H1 (cell line): ENCODE measurements around the gene NFIA. TPM values are rescaled to one million over a fixed set of nuclear protein-coding genes. Genes with fewer than 3 reads are reported as not detected.

Source experiments
- CTCF ChIA-PET: fragments of 300-600 bp; sonication (Branson Sonifier 250); formaldehyde crosslinking; loops from one replicate; lab custom pipeline; 2021; ENCODE audit not compliant: partially characterized antibody; lab: Charles Lee
- POLR2A ChIA-PET: fragments of 300-600 bp; sonication (Branson Sonifier 250); formaldehyde crosslinking; loops from one replicate; lab custom pipeline; 2021; ENCODE audit warnings: inconsistent platforms; ENCODE audit not compliant: partially characterized antibody; lab: Charles Lee
- DNase-seq, 2 experiments: peaks; one replicate each; pipeline versions ENCODE4 v3.0.0 to v3.0.0-alpha.2; 2010 to 2022; ENCODE audit warnings: low spot score in 2 of 2, low read depth in 1 of 2, mixed read lengths in 1 of 2
- FAIRE-seq: peaks from 2 replicates; lab custom pipeline; 2011; peaks lifted over from hg19 to GRCh38; lab: Jason Lieb, UNC
- H2AFZ ChIP-seq: 2 replicates; pipeline ENCODE4 v1.8.1; 2012; ENCODE audit warnings: low read length, inconsistent platforms
- H2AK5ac ChIP-seq: 2 replicates; pipeline ENCODE4 v1.6.1; 2013; ENCODE audit warnings: low read depth, low read length
- H2BK120ac ChIP-seq: replicated peaks from 2 replicates; pipeline ENCODE3; 2013; ENCODE audit warnings: low read depth, low read length, inconsistent platforms
- H2BK12ac ChIP-seq: 2 replicates; pipeline ENCODE4 v1.6.1; 2013; ENCODE audit warnings: low read depth, low read length
- H2BK15ac ChIP-seq: 2 replicates; pipeline ENCODE4 v1.6.1; 2013; ENCODE audit warnings: low read length
- H2BK20ac ChIP-seq: 2 replicates; pipeline ENCODE4 v1.6.1; 2013; ENCODE audit warnings: low read length
- H2BK5ac ChIP-seq: 2 replicates; pipeline ENCODE4 v1.6.1; 2013; ENCODE audit warnings: low read depth, low read length
- H3K14ac ChIP-seq: 2 replicates; pipeline ENCODE4 v1.6.1; 2013; ENCODE audit warnings: inconsistent platforms; ENCODE audit not compliant: insufficient read length
- H3K18ac ChIP-seq: 2 replicates; pipeline ENCODE4 v1.6.1; 2013; ENCODE audit warnings: low read length; ENCODE audit errors: extremely low read depth
- H3K23ac ChIP-seq: 2 replicates; pipeline ENCODE4 v1.6.1; 2013; ENCODE audit warnings: inconsistent platforms; ENCODE audit not compliant: insufficient read length
- H3K23me2 ChIP-seq: 2 replicates; pipeline ENCODE4 v1.6.1; 2013; ENCODE audit warnings: low read depth, low read length
- H3K27ac ChIP-seq: 2 replicates; pipeline ENCODE4 v1.6.1; 2011; ENCODE audit warnings: low read depth, low read length, inconsistent platforms
- H3K27me3 ChIP-seq, 4 experiments: replicated peaks in 1 of 4; 1 replicate in 1 of 4; 2 replicates in 3 of 4; pipeline versions ENCODE4 v1.6.1 to v1.8.1; 2011 to 2013; ENCODE audit warnings: low read length in 3 of 4, mild to moderate bottlenecking in 3 of 4, inconsistent platforms in 2 of 4, mixed read lengths in 2 of 4, moderate library complexity in 1 of 4; ENCODE audit not compliant: control insufficient read depth in 3 of 4, insufficient read depth in 3 of 4; ENCODE audit errors: extremely low read depth in 1 of 4
- H3K36me3 ChIP-seq, 4 experiments: 2 replicates each; pipeline versions ENCODE4 v1.6.1 to v1.8.1; 2011 to 2013; ENCODE audit warnings: mild to moderate bottlenecking in 4 of 4, low read length in 3 of 4, moderate library complexity in 2 of 4, control low read depth in 1 of 4, inconsistent platforms in 1 of 4; ENCODE audit not compliant: insufficient read depth in 4 of 4, control insufficient read depth in 2 of 4
- H3K4ac ChIP-seq: replicated peaks from 2 replicates; pipeline ENCODE3; 2013; ENCODE audit warnings: low read length, low read depth, mixed read lengths, inconsistent platforms; ENCODE audit not compliant: insufficient read length
- H3K4me1 ChIP-seq, 4 experiments: replicated peaks in 1 of 4; 1 replicate in 1 of 4; 2 replicates in 3 of 4; pipeline versions ENCODE4 v1.6.1 to v1.8.1; 2011 to 2013; ENCODE audit warnings: low read length in 3 of 4, inconsistent platforms in 2 of 4, mixed read lengths in 1 of 4; ENCODE audit not compliant: insufficient read depth in 4 of 4, control insufficient read depth in 3 of 4
- H3K4me2 ChIP-seq, 2 experiments: 2 replicates each; pipeline versions ENCODE4 v1.6.1 to v1.8.1; 2011 to 2013; ENCODE audit warnings: low read depth in 2 of 2, low read length in 2 of 2, control low read depth in 1 of 2, inconsistent platforms in 1 of 2, mild to moderate bottlenecking in 1 of 2; ENCODE audit not compliant: insufficient read depth in 1 of 2
- H3K4me3 ChIP-seq, 4 experiments: fragments of 200-600, 300-600 bp in 1 of 4; sonication (generic), shearing (Covaris generic), sonication (Bioruptor Twin) in 1 of 4; 2 replicates each; pipeline versions ENCODE4 v1.5.1 to v1.8.1; 2011 to 2016; ENCODE audit warnings: low read length in 4 of 4, low read depth in 3 of 4, control low read depth in 2 of 4, inconsistent platforms in 2 of 4, mild to moderate bottlenecking in 2 of 4, mixed read lengths in 1 of 4, moderate library complexity in 1 of 4; ENCODE audit not compliant: insufficient read depth in 2 of 4; ENCODE audit errors: extremely low read depth in 1 of 4
- H3K56ac ChIP-seq: replicated peaks from 2 replicates; pipeline ENCODE3; 2013; ENCODE audit warnings: low read depth, mild to moderate bottlenecking, mixed read lengths, low read length, inconsistent platforms; ENCODE audit not compliant: insufficient read length
- H3K79me1 ChIP-seq: 2 replicates; pipeline ENCODE4 v1.6.1; 2013; ENCODE audit warnings: low read depth, low read length, control low read depth
- H3K79me2 ChIP-seq, 2 experiments: 2 replicates each; pipeline versions ENCODE4 v1.6.1 to v1.8.1; 2012 to 2013; ENCODE audit warnings: low read length in 2 of 2, mild to moderate bottlenecking in 2 of 2, inconsistent platforms in 1 of 2; ENCODE audit not compliant: insufficient read depth in 2 of 2, control insufficient read depth in 1 of 2
- H3K9ac ChIP-seq, 4 experiments: replicated peaks in 1 of 4; 1 replicate in 1 of 4; 2 replicates in 3 of 4; pipeline versions ENCODE4 v1.6.1 to v1.8.1; 2011 to 2013; ENCODE audit warnings: low read depth in 3 of 4, low read length in 3 of 4, control low read depth in 2 of 4, mild to moderate bottlenecking in 2 of 4, moderate library complexity in 2 of 4, inconsistent platforms in 1 of 4; ENCODE audit errors: extremely low read depth in 1 of 4
- H3K9me3 ChIP-seq, 2 experiments: 2 replicates each; pipeline versions ENCODE4 v1.6.1 to v1.8.1; 2012 to 2013; ENCODE audit warnings: mild to moderate bottlenecking in 2 of 2, moderate library complexity in 2 of 2, control low read depth in 1 of 2, inconsistent platforms in 1 of 2, low read depth in 1 of 2, low read length in 1 of 2, mixed read lengths in 1 of 2; ENCODE audit not compliant: insufficient read depth in 2 of 2
- H4K20me1 ChIP-seq, 2 experiments: replicated peaks in 1 of 2; 2 replicates each; pipeline versions ENCODE3 to v1.8.1; 2011 to 2013; ENCODE audit warnings: inconsistent platforms in 2 of 2, low read length in 2 of 2, mild to moderate bottlenecking in 1 of 2; ENCODE audit not compliant: insufficient read depth in 2 of 2, control insufficient read depth in 1 of 2
- H4K5ac ChIP-seq: 2 replicates; pipeline ENCODE4 v1.6.1; 2013; ENCODE audit warnings: low read length, low read depth, mixed read lengths, inconsistent platforms; ENCODE audit not compliant: insufficient read length
- H4K8ac ChIP-seq: 2 replicates; pipeline ENCODE4 v1.8.0; 2013; ENCODE audit warnings: mild to moderate bottlenecking, moderate library complexity, low read length, inconsistent platforms; ENCODE audit not compliant: insufficient read depth; ENCODE audit errors: extremely low read depth
- H4K91ac ChIP-seq: replicated peaks from 2 replicates; pipeline ENCODE3; 2013; ENCODE audit warnings: low read length, mixed read lengths, inconsistent platforms; ENCODE audit not compliant: insufficient read length
- ASH2L ChIP-seq: fragments of 200-600, 300-600 bp; sonication (generic); IDR thresholded peaks from one replicate; pipeline ENCODE4 v1.7.1; 2017; ENCODE audit warnings: low read length
- CBX5 ChIP-seq: fragments of 300-800, 300-1000 bp; sonication (generic); IDR thresholded peaks from 2 replicates; pipeline ENCODE4 v1.7.1; 2016; ENCODE audit warnings: antibody characterized with exemption, low read length, low read depth
- CTCF ChIP-seq, 3 experiments: IDR thresholded peaks; 1 replicate in 2 of 3; 2 replicates in 1 of 3; pipeline versions ENCODE4 v1.5.1 to v1.6.1; 2011; ENCODE audit warnings: low read length in 3 of 3, mild to moderate bottlenecking in 3 of 3, inconsistent platforms in 2 of 3, low read depth in 1 of 3, moderate library complexity in 1 of 3; ENCODE audit not compliant: insufficient read depth in 1 of 3; ENCODE audit errors: control extremely low read depth in 1 of 3
- GABPA ChIP-seq: IDR thresholded peaks from 2 replicates; pipeline ENCODE4 v1.6.1; 2011; ENCODE audit warnings: mild to moderate bottlenecking, low read length, moderate library complexity, borderline replicate concordance; ENCODE audit not compliant: insufficient read depth
- KDM1A ChIP-seq: fragments of 200-600, 300-600 bp; sonication (generic); IDR thresholded peaks from 2 replicates; pipeline ENCODE4 v1.7.1; 2016; ENCODE audit warnings: mild to moderate bottlenecking, low read length, borderline replicate concordance
- RAD21 ChIP-seq, 2 experiments: IDR thresholded peaks in 1 of 2; conservative IDR thresholded peaks in 1 of 2; 2 replicates each; pipeline ENCODE4 v1.6.1; 2011; ENCODE audit warnings: low read depth in 2 of 2, low read length in 2 of 2, improper control_type of control experiment in 1 of 2, inconsistent platforms in 1 of 2, mild to moderate bottlenecking in 1 of 2, moderate library complexity in 1 of 2
- SIN3A ChIP-seq, 2 experiments: IDR thresholded peaks in 1 of 2; conservative IDR thresholded peaks in 1 of 2; 2 replicates each; pipeline ENCODE4 v1.6.1; 2011 to 2012; ENCODE audit warnings: low read length in 2 of 2, improper control_type of control experiment in 1 of 2, low read depth in 1 of 2, mild to moderate bottlenecking in 1 of 2
- SIX5 ChIP-seq: IDR thresholded peaks from 2 replicates; pipeline ENCODE4 v1.6.1; 2011; ENCODE audit warnings: mild to moderate bottlenecking, low read depth, low read length
- SP2 ChIP-seq: IDR thresholded peaks from 2 replicates; pipeline ENCODE4 v1.6.1; 2012; ENCODE audit warnings: mild to moderate bottlenecking, low read length, inconsistent platforms
- WGBS, 2 experiments: shearing (Covaris generic) in 1 of 2; methylation state at CpG; one replicate each; pipeline versions ENCODE4 v1.1.6 to v1.1.7; 2013 to 2015; ENCODE audit warnings: low lambda C conversion rate in 2 of 2, mixed read lengths in 2 of 2, inconsistent platforms in 1 of 2, low coverage in 1 of 2, missing lambda C conversion rate in 1 of 2; ENCODE audit not compliant: insufficient replicate concordance in 2 of 2, insufficient coverage in 1 of 2, insufficient read length in 1 of 2; ENCODE audit errors: extremely low coverage in 1 of 2, missing lambda C conversion rate in 1 of 2; 5-methylcytosine and 5-hydroxymethylcytosine counted together
- polyA plus RNA-seq, 7 experiments: library from polyadenylated mRNA; depleted of rRNA in 3 of 7; stranded (reverse) in 5 of 7; unstranded in 2 of 7; fragments of >200 nt in 5 of 7; fragments of 200-250 nt in 2 of 7; gene quantifications; 1 replicate in 5 of 7; 2 replicates in 1 of 7; 4 replicates in 1 of 7; pipeline versions ENCODE4 v1.2.1 to v1.2.3, GENCODE V29; 2011 to 2013; ENCODE audit warnings: missing spikeins in 2 of 7, mixed read lengths in 2 of 7
- total RNA-seq: library from RNA; stranded (reverse); fragmentation: NEBNext Ultra II Directional; extraction: Animal tissue kit (Norgen Biotek cat#: 25700); gene quantifications from 2 replicates; pipeline ENCODE4 v1.2.1, GENCODE V29; 2021
- TF ChIP-seq, protein P1 (sequence below): IDR thresholded peaks from 2 replicates; pipeline ENCODE4 v1.6.1; 2011; ENCODE audit warnings: low read depth, mild to moderate bottlenecking, low read length; ENCODE audit not compliant: insufficient read depth

NFIA gene
- total and polyA plus RNA-seq, 2 of the 8 experiments (the other 6 are each of a cell fraction or from before 2014, with no cell fraction given), result 1.8 to 2.3 TPM

DNA sequence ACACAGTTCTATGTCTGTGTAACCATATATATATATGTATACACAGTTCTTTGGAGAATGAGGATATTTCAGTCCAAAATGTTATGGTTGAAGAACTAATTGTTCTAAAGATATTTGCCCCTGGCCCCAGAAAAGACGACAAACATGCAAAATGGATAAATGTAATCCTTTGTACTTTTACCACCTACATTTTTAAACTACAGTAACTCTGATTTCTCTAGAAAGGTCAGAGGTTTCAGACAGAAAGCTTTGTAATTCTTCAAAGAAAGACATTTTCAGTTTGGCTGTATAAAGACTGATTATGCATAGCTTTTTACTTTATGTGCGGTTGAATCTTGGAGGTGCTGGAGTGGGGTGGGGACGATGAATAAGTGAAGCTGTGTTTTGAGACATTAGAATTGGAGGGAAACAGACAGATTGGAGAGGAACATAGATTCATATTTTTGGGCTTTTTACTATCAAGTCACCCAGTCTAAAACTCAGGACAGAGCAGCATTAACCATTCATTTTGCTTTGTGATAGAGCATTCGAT lies 16.6 kb downstream of the NFIA start:
- WGBS, 2 experiments, result 83% methylated on average over 4 of the region's 4 CpGs; no CpG with 5 or more reads in 1 of the 2 experiments
- no peak for TF ChIP-seq SP2
- no peak for TF ChIP-seq CBX5
- TF ChIP-seq, protein P1, sequence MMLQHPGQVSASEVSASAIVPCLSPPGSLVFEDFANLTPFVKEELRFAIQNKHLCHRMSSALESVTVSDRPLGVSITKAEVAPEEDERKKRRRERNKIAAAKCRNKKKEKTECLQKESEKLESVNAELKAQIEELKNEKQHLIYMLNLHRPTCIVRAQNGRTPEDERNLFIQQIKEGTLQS, result no peak
- TF ChIP-seq RAD21 (IDR thresholded peaks at IDR 0.05 in 1 of 2, conservative IDR thresholded peaks at IDR 0.05 in 1 of 2; ENCODE audit: low read depth in 2 of 2, low read length in 2 of 2), result no peak
- TF ChIP-seq SIN3A (conservative IDR thresholded peaks at IDR 0.05 in 1 of 2, IDR thresholded peaks at IDR 0.05 in 1 of 2; ENCODE audit: low read depth in 1 of 2, low read length in 2 of 2), result no peak
- no peak for TF ChIP-seq ASH2L
- no peak for TF ChIP-seq GABPA
- no peak for TF ChIP-seq KDM1A
- no peak for TF ChIP-seq CTCF (IDR thresholded peaks at IDR 0.05; ENCODE audit: control extremely low read depth in 1 of 3, insufficient read depth in 1 of 3, low read depth in 1 of 3, low read length in 3 of 3)
- no peak for TF ChIP-seq SIX5

More for the DNA sequence above, 16.6 kb downstream of the NFIA start:
- FAIRE-seq (no peak), DNase-seq (no peak)
- Histone ChIP-seq H4K91ac (no peak overlapping the region), H3K27me3 (no peaks in the 10 kb centered on the region), H2BK5ac (no peak overlapping the region), H2AK5ac (no peak overlapping the region), H2BK12ac (no peak overlapping the region), H3K4me2 (no peak overlapping the region), H3K79me2 (no peaks in the 10 kb centered on the region), H3K23me2 (no peaks in the 10 kb centered on the region), H2BK15ac (no peak overlapping the region), H2BK120ac (no peak overlapping the region), H4K5ac (no peak overlapping the region), H3K56ac (no peak overlapping the region), H3K9ac (no peak overlapping the region), H3K4me1 (no peaks in the 10 kb centered on the region), H3K4me3 (no peak overlapping the region), H2AFZ (no peak overlapping the region), H4K8ac (no peak overlapping the region), H4K20me1 (no peaks in the 10 kb centered on the region), H3K27ac (no peak overlapping the region), H3K23ac (no peak overlapping the region), H3K9me3 (no peaks in the 10 kb centered on the region), H3K36me3 (no peaks in the 10 kb centered on the region), H3K14ac (no peak overlapping the region), H3K4ac (no peak overlapping the region), H3K79me1 (no peaks in the 10 kb centered on the region), H2BK20ac (no peak overlapping the region), H3K18ac (no peak overlapping the region)
- ChIA-PET POLR2A (no interaction called here), CTCF (interaction anchor here (0.5 kb wide), 1 partner anchor 41 kb away, joined by 3 read pairs; no protein-coding TSS in a partner anchor)
